Small intestine (tissue), 7 donors: ENCODE results near the gene ELOVL6. TPM values are rescaled to one million over a fixed set of nuclear protein-coding genes. Genes with fewer than 3 reads are reported as not detected.
"Not testable (repeated sequence)": the region's sequence is repeated elsewhere in the genome, so short reads cannot be mapped to it uniquely, and the experiment has no call there.

Source experiments
- DNase-seq, 2 donors: peaks; one replicate each; pipeline versions ENCODE4 v3.0.0 to v3.0.0-alpha.2; 2013
- FAIRE-seq: peaks from 2 replicates; lab custom pipeline; 2012; peaks lifted over from hg19 to GRCh38; lab: Jason Lieb, UNC
- H3K27ac ChIP-seq, 3 donors: one replicate each; pipeline ENCODE4 v1.5.1; 2013; ENCODE audit warnings: low read length in 2 of 3, mild to moderate bottlenecking in 2 of 3, control low read depth in 1 of 3, inconsistent platforms in 1 of 3, low read depth in 1 of 3, moderate library complexity in 1 of 3
- H3K27me3 ChIP-seq, 3 donors: one replicate each; pipeline ENCODE4 v1.6.1; 2013; ENCODE audit warnings: low read length in 3 of 3, inconsistent platforms in 1 of 3; ENCODE audit not compliant: control insufficient read depth in 3 of 3, insufficient read depth in 3 of 3
- H3K36me3 ChIP-seq, 3 donors: one replicate each; pipeline ENCODE4 v1.6.1; 2013; ENCODE audit warnings: low read length in 3 of 3, inconsistent platforms in 1 of 3, low read depth in 1 of 3, mild to moderate bottlenecking in 1 of 3, moderate library complexity in 1 of 3; ENCODE audit not compliant: control insufficient read depth in 3 of 3, insufficient read depth in 2 of 3
- H3K4me1 ChIP-seq, 3 donors: one replicate each; pipeline ENCODE4 v1.6.1; 2013; ENCODE audit warnings: low read length in 2 of 3, inconsistent platforms in 1 of 3, low read depth in 1 of 3, mild to moderate bottlenecking in 1 of 3, moderate library complexity in 1 of 3; ENCODE audit not compliant: control insufficient read depth in 3 of 3, insufficient read depth in 2 of 3
- H3K4me3 ChIP-seq, 3 donors: one replicate each; pipeline ENCODE4 v1.5.1; 2013; ENCODE audit warnings: low read length in 3 of 3, control low read depth in 1 of 3, inconsistent platforms in 1 of 3, low read depth in 1 of 3, mild to moderate bottlenecking in 1 of 3, moderate library complexity in 1 of 3
- H3K9me3 ChIP-seq, 2 donors: one replicate each; pipeline ENCODE4 v1.6.1; 2013; ENCODE audit warnings: low read depth in 1 of 2, low read length in 1 of 2; ENCODE audit not compliant: control insufficient read depth in 2 of 2, insufficient read depth in 1 of 2
- WGBS, 3 donors: extraction: QIAGEN DNeasy Blood & Tissue Kit; methylation state at CpG; one replicate each; pipeline ENCODE4 v1.1.7; 2013; 5-methylcytosine and 5-hydroxymethylcytosine counted together
- polyA plus RNA-seq, 4 donors: library from polyadenylated mRNA; stranded (reverse) in 3 of 4; unstranded in 1 of 4; fragments of 200-250 nt in 3 of 4; fragments of 120-200 nt in 1 of 4; gene quantifications; one replicate each; pipeline versions ENCODE4 v1.2.1 to v1.2.3, GENCODE V29; 2013
- donor health status: healthy with polysubstance abuse.
- donor health status: control.
- donor health status: control.
- donor health status: Bipolar disorder and iron deficiency.
- donor health status: healthy.

The ELOVL6 gene
- polyA plus RNA-seq, 4 donors = 2.7 to 19.1 (median 5.2) TPM

- FAIRE-seq = no peak
- H3K27me3 ChIP-seq = no peaks in the 10 kb centered on the region
- WGBS, 3 donors = 12 to 20% (median 14%) methylated on average over 11 of the region's 11 CpGs
- H3K36me3 ChIP-seq = peaks cover 0 to 3% (median 2%) of the 10 kb centered on the region in 3 donors
- peak overlapping the region; percentile 85 to 96 (median 86) for H3K27ac ChIP-seq
- DNase-seq = peak in 1 of 2 donors; percentile 27
- H3K9me3 ChIP-seq = no peaks in the 10 kb centered on the region
- H3K4me3 ChIP-seq = peak overlapping the region; percentile 84 to 92 (median 85)
- peaks cover 0 to 35% (median 9%) of the 10 kb centered on the region in 3 donors for H3K4me1 ChIP-seq
Observed at GRCh38 chr4:110195561-110196205, 2.7 kb downstream of the ELOVL6 start.

- DNase-seq (peak; percentile 78 to 89), FAIRE-seq (no peak)
- peaks cover 0 to 33% (median 6%) of the 10 kb centered on the region in 3 donors for H3K4me1 ChIP-seq
- no peaks in the 10 kb centered on the region for H3K9me3 ChIP-seq
- 20 to 42% (median 24%) methylated on average over 8 of the region's 8 CpGs for WGBS, 3 donors
- H3K4me3 ChIP-seq = no peak overlapping the region
- H3K27me3 ChIP-seq = no peaks in the 10 kb centered on the region
- H3K27ac ChIP-seq = peak overlapping the region in 2 of 3 donors; percentile 60 to 81
- H3K36me3 ChIP-seq = peaks cover 0 to 3% (median 2%) of the 10 kb centered on the region in 3 donors
Observed at GRCh38 chr4:110193822-110194761, 4.3 kb downstream of the ELOVL6 start.

- H3K27ac ChIP-seq = peak overlapping the region in 1 of 3 donors; percentile 60
- H3K4me3 ChIP-seq, H3K27me3 ChIP-seq, H3K36me3 ChIP-seq, H3K9me3 ChIP-seq, FAIRE-seq, DNase-seq: not testable (repeated sequence)
- WGBS, 3 donors = 37 to 66% (median 59%) methylated on average over 7 of the region's 7 CpGs
- peaks cover 0 to 31% (median 5%) of the 10 kb centered on the region in 3 donors for H3K4me1 ChIP-seq
Observed at GRCh38 chr4:110193287-110193686, 5.1 kb downstream of the ELOVL6 start.

- Histone ChIP-seq H3K27ac (no peak overlapping the region), H3K4me3 (no peak overlapping the region), H3K36me3 (peaks cover 0 to 3% (median 2%) of the 10 kb centered on the region in 3 donors), H3K4me1 (peaks cover 0 to 24% (median 0%) of the 10 kb centered on the region in 3 donors), H3K27me3 (no peaks in the 10 kb centered on the region), H3K9me3 (no peaks in the 10 kb centered on the region)
- FAIRE-seq = no peak
- DNase-seq = no peak
- 94 to 98% (median 95%) methylated on average over 5 of the region's 5 CpGs for WGBS, 3 donors
Observed at GRCh38 chr4:110190249-110190648, 8.2 kb downstream of the ELOVL6 start.

- H3K27me3 ChIP-seq = no peaks in the 10 kb centered on the region
- FAIRE-seq (no peak), DNase-seq (no peak)
- H3K36me3 ChIP-seq = peaks cover 0 to 3% (median 2%) of the 10 kb centered on the region in 3 donors
- H3K9me3 ChIP-seq = no peaks in the 10 kb centered on the region
- 35 to 55% (median 51%) methylated on average over 1 of the region's 1 CpG for WGBS, 3 donors
- H3K4me1 ChIP-seq = peaks cover 0 to 5% (median 0%) of the 10 kb centered on the region in 3 donors
- no peak overlapping the region for H3K4me3 ChIP-seq
- H3K27ac ChIP-seq = no peak overlapping the region
Observed at GRCh38 chr4:110188113-110188512, 10.3 kb downstream of the ELOVL6 start.

- FAIRE-seq = no peak
- H3K27ac ChIP-seq = no peak overlapping the region
- WGBS, 3 donors = 70 to 85% (median 77%) methylated on average over 1 of the region's 1 CpG
Observed at GRCh38 chr4:110184791-110185155, 13.6 kb downstream of the ELOVL6 start.

GRCh38 chr4:110184140-110184790 lies 14.2 kb downstream of the ELOVL6 start:
- peaks cover 0 to 3% (median 0%) of the 10 kb centered on the region in 3 donors for H3K36me3 ChIP-seq
- H3K27me3 ChIP-seq = no peaks in the 10 kb centered on the region
- H3K9me3 ChIP-seq = no peaks in the 10 kb centered on the region
- H3K4me1 ChIP-seq = peaks cover 0 to 5% (median 0%) of the 10 kb centered on the region in 3 donors
- no peak overlapping the region for H3K27ac ChIP-seq
- no peak overlapping the region for H3K4me3 ChIP-seq
- WGBS, 3 donors = 58 to 69% (median 60%) methylated on average over 4 of the region's 4 CpGs
- DNase-seq = no peak
- FAIRE-seq = no peak

More at GRCh38 chr4:110184791-110185155, 13.6 kb downstream of the ELOVL6 start:
- Histone ChIP-seq H3K36me3 (peaks cover 0 to 3% (median 0%) of the 10 kb centered on the region in 3 donors), H3K4me3 (no peak overlapping the region), H3K27me3 (no peaks in the 10 kb centered on the region), H3K9me3 (no peaks in the 10 kb centered on the region), H3K4me1 (peaks cover 0 to 5% (median 0%) of the 10 kb centered on the region in 3 donors)
- no peak for DNase-seq

- peaks cover 0 to 3% (median 0%) of the 10 kb centered on the region in 3 donors for H3K36me3 ChIP-seq
- peaks cover 0 to 5% (median 0%) of the 10 kb centered on the region in 3 donors for H3K4me1 ChIP-seq
- FAIRE-seq (no peak), DNase-seq (no peak)
- H3K4me3 ChIP-seq = no peak overlapping the region
- H3K27ac ChIP-seq = no peak overlapping the region
- no peaks in the 10 kb centered on the region for H3K27me3 ChIP-seq
- H3K9me3 ChIP-seq = no peaks in the 10 kb centered on the region
- WGBS, 3 donors = 73 to 79% (median 78%) methylated on average over 5 of the region's 5 CpGs
Observed at GRCh38 chr4:110183643-110184042, 14.8 kb downstream of the ELOVL6 start.
